HEK293 (cell line): ENCODE results near the gene PCBP2.

Experiments
- BCL11B ChIP-seq: fragments of 450-650 bp; formaldehyde crosslinking; IDR thresholded peaks from 2 replicates; pipeline ENCODE4 v1.5.1; 2016; ENCODE audit warnings: low read depth, missing biosample characterization, missing genetic modification characterization
- HOXA7 ChIP-seq: sonication (generic); formaldehyde crosslinking; IDR thresholded peaks from 2 replicates; pipeline ENCODE4 v1.8.1; 2022; ENCODE audit warnings: missing genetic modification reagents, borderline replicate concordance
- REPIN1 ChIP-seq: fragments of 450-650 bp; formaldehyde crosslinking; IDR thresholded peaks from 2 replicates; pipeline ENCODE4 v1.5.1; 2017; ENCODE audit warnings: missing biosample characterization, missing genetic modification characterization, low read depth
- ZNF133 ChIP-seq: fragments of 450-650 bp; formaldehyde crosslinking; IDR thresholded peaks from 2 replicates; pipeline ENCODE4 v1.5.1; 2016; ENCODE audit warnings: missing biosample characterization, missing genetic modification characterization
- ZNF155 ChIP-seq: fragments of 450-650 bp; formaldehyde crosslinking; IDR thresholded peaks from 2 replicates; pipeline ENCODE4 v1.5.1; 2016; ENCODE audit warnings: missing biosample characterization, missing genetic modification characterization
- ZNF302 ChIP-seq: fragments of 450-650 bp; formaldehyde crosslinking; IDR thresholded peaks from 2 replicates; pipeline ENCODE4 v1.5.1; 2016; ENCODE audit warnings: missing biosample characterization, missing genetic modification characterization, low read depth
- ZNF426 ChIP-seq: fragments of 450-650 bp; formaldehyde crosslinking; IDR thresholded peaks from 2 replicates; pipeline ENCODE4 v1.5.1; 2017; ENCODE audit warnings: missing biosample characterization, missing genetic modification characterization, mild to moderate bottlenecking, inconsistent platforms, moderate library complexity
- ZNF830 ChIP-seq: fragments of 450-650 bp; IDR thresholded peaks from 2 replicates; pipeline ENCODE4 v1.5.0; 2018; ENCODE audit warnings: missing biosample characterization, missing genetic modification characterization, low read depth, mild to moderate bottlenecking, moderate library complexity
- TF ChIP-seq, protein P1 (sequence below): fragments of 450-650 bp; formaldehyde crosslinking; IDR thresholded peaks from 2 replicates; pipeline ENCODE4 v1.5.1; 2016; ENCODE audit warnings: missing biosample characterization, missing genetic modification characterization, low read depth
- TF ChIP-seq, protein P2 (sequence below): fragments of 450-650 bp; formaldehyde crosslinking; IDR thresholded peaks from 2 replicates; pipeline ENCODE4 v1.5.1; 2016; ENCODE audit warnings: missing biosample characterization, missing genetic modification characterization
- TF ChIP-seq, protein P3 (sequence below): fragments of 450-650 bp; formaldehyde crosslinking; IDR thresholded peaks from 2 replicates; pipeline ENCODE4 v1.5.1; 2016; ENCODE audit warnings: missing biosample characterization, missing genetic modification characterization
- TF ChIP-seq, protein P4 (sequence below): sonication (generic); formaldehyde crosslinking; IDR thresholded peaks from 2 replicates; pipeline ENCODE4 v1.8.1; 2022; ENCODE audit warnings: mild to moderate bottlenecking, moderate library complexity, missing genetic modification reagents

DNA sequence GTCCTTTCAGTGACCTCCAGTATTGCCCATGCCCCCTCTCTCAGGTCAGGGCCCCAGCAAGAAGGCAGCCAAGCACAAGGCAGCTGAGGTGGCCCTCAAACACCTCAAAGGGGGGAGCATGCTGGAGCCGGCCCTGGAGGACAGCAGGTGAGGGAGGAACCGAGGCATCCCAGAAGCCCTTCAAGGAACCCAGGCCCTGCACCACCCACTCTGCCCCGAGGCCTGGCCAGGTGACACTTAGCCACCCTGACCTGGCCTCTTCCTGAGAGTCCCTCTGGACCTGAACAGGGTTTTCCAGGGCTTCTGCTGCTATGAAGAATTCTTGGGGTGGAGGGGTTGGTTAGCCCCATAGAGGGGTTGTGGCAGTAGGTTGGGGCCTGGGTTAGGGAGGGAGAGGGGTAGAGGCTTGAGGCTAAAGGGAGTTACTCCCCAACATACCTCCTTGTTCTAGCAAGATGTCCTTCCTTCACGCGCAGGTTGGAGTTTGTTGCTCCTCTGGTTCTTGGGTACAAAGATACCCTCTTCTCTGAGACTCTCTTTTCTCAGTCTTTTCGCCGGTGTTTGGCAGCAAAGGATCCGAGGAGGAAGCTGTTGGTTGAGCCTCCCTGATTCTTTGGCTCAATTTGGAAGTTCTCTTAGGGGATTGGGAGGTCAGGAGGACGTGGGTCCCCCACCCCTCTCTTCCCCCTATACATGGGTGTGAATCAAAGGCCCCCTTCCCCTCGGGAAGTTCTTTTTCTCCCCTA, 51.3 kb downstream of the PCBP2 start:
- TF ChIP-seq, protein P1, sequence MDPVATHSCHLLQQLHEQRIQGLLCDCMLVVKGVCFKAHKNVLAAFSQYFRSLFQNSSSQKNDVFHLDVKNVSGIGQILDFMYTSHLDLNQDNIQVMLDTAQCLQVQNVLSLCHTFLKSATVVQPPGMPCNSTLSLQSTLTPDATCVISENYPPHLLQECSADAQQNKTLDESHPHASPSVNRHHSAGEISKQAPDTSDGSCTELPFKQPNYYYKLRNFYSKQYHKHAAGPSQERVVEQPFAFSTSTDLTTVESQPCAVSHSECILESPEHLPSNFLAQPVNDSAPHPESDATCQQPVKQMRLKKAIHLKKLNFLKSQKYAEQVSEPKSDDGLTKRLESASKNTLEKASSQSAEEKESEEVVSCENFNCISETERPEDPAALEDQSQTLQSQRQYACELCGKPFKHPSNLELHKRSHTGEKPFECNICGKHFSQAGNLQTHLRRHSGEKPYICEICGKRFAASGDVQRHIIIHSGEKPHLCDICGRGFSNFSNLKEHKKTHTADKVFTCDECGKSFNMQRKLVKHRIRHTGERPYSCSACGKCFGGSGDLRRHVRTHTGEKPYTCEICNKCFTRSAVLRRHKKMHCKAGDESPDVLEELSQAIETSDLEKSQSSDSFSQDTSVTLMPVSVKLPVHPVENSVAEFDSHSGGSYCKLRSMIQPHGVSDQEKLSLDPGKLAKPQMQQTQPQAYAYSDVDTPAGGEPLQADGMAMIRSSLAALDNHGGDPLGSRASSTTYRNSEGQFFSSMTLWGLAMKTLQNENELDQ (tag by site-specific recombination) = no peak
- TF ChIP-seq, protein P2, sequence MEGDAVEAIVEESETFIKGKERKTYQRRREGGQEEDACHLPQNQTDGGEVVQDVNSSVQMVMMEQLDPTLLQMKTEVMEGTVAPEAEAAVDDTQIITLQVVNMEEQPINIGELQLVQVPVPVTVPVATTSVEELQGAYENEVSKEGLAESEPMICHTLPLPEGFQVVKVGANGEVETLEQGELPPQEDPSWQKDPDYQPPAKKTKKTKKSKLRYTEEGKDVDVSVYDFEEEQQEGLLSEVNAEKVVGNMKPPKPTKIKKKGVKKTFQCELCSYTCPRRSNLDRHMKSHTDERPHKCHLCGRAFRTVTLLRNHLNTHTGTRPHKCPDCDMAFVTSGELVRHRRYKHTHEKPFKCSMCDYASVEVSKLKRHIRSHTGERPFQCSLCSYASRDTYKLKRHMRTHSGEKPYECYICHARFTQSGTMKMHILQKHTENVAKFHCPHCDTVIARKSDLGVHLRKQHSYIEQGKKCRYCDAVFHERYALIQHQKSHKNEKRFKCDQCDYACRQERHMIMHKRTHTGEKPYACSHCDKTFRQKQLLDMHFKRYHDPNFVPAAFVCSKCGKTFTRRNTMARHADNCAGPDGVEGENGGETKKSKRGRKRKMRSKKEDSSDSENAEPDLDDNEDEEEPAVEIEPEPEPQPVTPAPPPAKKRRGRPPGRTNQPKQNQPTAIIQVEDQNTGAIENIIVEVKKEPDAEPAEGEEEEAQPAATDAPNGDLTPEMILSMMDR = no peak
- TF ChIP-seq ZNF830 (no peak), ZNF155 (no peak), REPIN1 (tag by site-specific recombination) (no peak), ZNF302 (tag by site-specific recombination) (no peak), ZNF133 (tag by site-specific recombination) (no peak), BCL11B (tag by site-specific recombination) (no peak), ZNF426 (tag by site-specific recombination) (no peak), HOXA7 (CRISPR knock-in tag) (no peak)
- TF ChIP-seq, protein P3, sequence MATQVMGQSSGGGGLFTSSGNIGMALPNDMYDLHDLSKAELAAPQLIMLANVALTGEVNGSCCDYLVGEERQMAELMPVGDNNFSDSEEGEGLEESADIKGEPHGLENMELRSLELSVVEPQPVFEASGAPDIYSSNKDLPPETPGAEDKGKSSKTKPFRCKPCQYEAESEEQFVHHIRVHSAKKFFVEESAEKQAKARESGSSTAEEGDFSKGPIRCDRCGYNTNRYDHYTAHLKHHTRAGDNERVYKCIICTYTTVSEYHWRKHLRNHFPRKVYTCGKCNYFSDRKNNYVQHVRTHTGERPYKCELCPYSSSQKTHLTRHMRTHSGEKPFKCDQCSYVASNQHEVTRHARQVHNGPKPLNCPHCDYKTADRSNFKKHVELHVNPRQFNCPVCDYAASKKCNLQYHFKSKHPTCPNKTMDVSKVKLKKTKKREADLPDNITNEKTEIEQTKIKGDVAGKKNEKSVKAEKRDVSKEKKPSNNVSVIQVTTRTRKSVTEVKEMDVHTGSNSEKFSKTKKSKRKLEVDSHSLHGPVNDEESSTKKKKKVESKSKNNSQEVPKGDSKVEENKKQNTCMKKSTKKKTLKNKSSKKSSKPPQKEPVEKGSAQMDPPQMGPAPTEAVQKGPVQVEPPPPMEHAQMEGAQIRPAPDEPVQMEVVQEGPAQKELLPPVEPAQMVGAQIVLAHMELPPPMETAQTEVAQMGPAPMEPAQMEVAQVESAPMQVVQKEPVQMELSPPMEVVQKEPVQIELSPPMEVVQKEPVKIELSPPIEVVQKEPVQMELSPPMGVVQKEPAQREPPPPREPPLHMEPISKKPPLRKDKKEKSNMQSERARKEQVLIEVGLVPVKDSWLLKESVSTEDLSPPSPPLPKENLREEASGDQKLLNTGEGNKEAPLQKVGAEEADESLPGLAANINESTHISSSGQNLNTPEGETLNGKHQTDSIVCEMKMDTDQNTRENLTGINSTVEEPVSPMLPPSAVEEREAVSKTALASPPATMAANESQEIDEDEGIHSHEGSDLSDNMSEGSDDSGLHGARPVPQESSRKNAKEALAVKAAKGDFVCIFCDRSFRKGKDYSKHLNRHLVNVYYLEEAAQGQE (tag by site-specific recombination) = no peak
- TF ChIP-seq, protein P4, sequence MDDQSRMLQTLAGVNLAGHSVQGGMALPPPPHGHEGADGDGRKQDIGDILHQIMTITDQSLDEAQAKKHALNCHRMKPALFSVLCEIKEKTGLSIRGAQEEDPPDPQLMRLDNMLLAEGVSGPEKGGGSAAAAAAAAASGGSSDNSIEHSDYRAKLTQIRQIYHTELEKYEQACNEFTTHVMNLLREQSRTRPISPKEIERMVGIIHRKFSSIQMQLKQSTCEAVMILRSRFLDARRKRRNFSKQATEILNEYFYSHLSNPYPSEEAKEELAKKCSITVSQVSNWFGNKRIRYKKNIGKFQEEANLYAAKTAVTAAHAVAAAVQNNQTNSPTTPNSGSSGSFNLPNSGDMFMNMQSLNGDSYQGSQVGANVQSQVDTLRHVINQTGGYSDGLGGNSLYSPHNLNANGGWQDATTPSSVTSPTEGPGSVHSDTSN (CRISPR knock-in tag) = no peak
